ENCODE measurements around the gene AMBRA1.
A peak's percentile ranks its signal among the peaks of the same experiment; 100 is the strongest.

AMBRA1 gene

DNA sequence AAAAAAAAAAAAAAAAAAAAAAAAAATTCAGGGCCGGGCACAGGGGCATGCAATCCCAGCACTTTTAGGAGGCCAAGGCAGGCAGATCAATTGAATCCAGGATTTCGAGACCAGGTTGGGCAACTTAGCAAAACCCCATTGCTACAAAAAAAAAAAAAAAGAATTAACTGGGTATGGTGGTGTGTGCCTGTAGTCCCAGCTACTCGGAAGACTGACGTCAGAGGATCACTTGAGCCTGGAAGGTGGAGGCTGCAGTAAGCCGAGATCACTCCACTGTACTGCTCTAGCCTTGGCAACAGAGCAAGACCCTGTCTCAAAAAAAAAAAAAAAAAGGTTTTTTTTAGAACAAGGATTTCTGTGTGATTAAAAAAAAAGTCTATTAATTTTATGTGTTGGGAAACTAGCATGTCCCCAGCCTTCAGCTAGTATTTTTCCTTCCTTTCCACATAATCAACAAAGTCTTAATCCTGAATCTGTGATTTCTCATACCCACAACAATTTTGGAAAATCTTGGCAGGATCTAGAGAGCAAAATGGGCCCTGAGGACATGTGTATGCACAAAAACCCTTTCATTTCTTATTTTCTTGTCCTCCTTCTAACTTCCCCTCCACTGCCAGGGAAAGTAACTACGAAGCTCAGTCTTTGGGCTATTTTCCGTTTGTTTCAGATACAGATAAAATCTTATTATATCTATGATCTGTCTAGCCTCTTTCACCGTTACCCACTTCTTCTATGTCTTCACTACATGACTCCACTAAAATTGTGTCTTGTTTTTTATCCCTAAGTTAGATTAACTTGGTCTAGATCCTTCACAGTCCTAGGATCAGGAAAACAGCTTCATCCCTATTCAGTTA lies 5.7 kb upstream of the AMBRA1 start:
- ATAC-seq (ENCODE audit: low read depth) (no peak), DNase-seq (ENCODE audit: low spot score) (no peak)
- Histone ChIP-seq H3K36me3 (ENCODE audit: low read depth) (no peaks in the 10 kb centered on the region), H3K27me3 (ENCODE audit: insufficient read depth, poor library complexity, severe bottlenecking) (no peaks in the 10 kb centered on the region), H3K4me3 (ENCODE audit: severe bottlenecking) (no peak overlapping the region), H3K4me1 (ENCODE audit: insufficient read depth, poor library complexity, severe bottlenecking) (no peaks in the 10 kb centered on the region), H3K27ac (ENCODE audit: poor library complexity, severe bottlenecking) (no peak overlapping the region), H3K9me3 (ENCODE audit: severe bottlenecking) (no peaks in the 10 kb centered on the region)
- TF ChIP-seq, protein P1, sequence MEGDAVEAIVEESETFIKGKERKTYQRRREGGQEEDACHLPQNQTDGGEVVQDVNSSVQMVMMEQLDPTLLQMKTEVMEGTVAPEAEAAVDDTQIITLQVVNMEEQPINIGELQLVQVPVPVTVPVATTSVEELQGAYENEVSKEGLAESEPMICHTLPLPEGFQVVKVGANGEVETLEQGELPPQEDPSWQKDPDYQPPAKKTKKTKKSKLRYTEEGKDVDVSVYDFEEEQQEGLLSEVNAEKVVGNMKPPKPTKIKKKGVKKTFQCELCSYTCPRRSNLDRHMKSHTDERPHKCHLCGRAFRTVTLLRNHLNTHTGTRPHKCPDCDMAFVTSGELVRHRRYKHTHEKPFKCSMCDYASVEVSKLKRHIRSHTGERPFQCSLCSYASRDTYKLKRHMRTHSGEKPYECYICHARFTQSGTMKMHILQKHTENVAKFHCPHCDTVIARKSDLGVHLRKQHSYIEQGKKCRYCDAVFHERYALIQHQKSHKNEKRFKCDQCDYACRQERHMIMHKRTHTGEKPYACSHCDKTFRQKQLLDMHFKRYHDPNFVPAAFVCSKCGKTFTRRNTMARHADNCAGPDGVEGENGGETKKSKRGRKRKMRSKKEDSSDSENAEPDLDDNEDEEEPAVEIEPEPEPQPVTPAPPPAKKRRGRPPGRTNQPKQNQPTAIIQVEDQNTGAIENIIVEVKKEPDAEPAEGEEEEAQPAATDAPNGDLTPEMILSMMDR (IDR thresholded peaks at IDR 0.05; ENCODE audit: poor library complexity, severe bottlenecking): no peak

DNA sequence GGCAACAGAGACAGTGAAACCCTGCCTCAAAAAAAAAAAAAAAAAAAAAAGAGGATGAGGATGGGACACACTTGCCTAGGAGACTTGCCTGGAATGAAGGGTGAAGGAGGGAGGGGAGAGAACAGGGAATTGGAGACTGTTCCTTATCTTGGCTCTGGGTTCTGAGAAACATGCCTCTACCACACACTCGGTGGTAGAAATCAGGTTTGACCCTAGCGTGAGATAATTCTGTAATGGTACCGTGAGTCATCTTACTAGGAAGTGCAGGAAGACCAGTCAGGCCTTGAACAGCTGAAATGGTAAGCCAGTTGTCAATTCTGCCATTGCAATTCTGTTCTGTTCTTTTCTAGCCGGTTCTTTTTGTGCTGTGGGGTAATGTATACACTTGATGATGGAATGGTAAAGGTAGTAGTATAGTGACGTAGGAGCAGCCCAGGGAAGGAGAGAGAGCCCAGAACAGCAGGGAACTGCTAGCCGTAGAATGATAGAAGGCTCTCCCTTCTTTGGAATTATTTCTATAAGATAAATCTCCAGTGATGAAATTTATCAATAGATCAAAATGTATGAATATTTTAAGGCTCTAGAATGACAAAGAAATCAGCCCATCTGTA lies 3.9 kb upstream of the AMBRA1 start:
- H3K9me3 ChIP-seq (ENCODE audit: severe bottlenecking): no peaks in the 10 kb centered on the region
- ATAC-seq (ENCODE audit: low read depth) (no peak), DNase-seq (ENCODE audit: low spot score) (no peak)
- no peak overlapping the region for H3K27ac ChIP-seq (ENCODE audit: poor library complexity, severe bottlenecking)
- no peak overlapping the region for H3K4me3 ChIP-seq (ENCODE audit: severe bottlenecking)
- H3K4me1 ChIP-seq (ENCODE audit: insufficient read depth, poor library complexity, severe bottlenecking): peaks cover 8% of the 10 kb centered on the region
- H3K27me3 ChIP-seq (ENCODE audit: insufficient read depth, poor library complexity, severe bottlenecking): no peaks in the 10 kb centered on the region
- TF ChIP-seq, protein P1 (IDR thresholded peaks at IDR 0.05; ENCODE audit: poor library complexity, severe bottlenecking): no peak
- no peaks in the 10 kb centered on the region for H3K36me3 ChIP-seq (ENCODE audit: low read depth)

DNA sequence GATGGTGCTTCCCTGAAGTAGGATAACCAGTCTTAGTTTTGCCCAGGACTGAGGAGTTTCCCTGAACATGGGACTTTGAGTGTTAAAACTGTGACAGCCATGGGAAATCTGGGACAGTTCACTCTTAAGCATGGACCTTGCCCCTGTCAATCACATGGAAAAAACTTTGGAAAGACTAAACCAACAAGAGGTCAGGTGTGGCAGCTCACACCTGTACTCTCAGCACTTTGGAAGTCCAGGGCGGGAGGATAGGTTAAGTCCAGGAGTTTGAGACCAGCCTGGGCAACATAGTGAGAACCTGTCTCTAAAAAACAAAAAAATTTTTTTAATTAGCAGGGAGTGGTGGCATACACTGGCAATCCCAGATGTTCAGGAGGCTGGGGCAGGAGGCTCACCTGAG lies 3.3 kb upstream of the AMBRA1 start:
- H3K4me1 ChIP-seq (ENCODE audit: insufficient read depth, poor library complexity, severe bottlenecking): peaks cover 13% of the 10 kb centered on the region
- TF ChIP-seq, protein P1 (IDR thresholded peaks at IDR 0.05; ENCODE audit: poor library complexity, severe bottlenecking): no peak
- H3K27ac ChIP-seq (ENCODE audit: poor library complexity, severe bottlenecking): no peak overlapping the region
- H3K36me3 ChIP-seq (ENCODE audit: low read depth): no peaks in the 10 kb centered on the region
- H3K4me3 ChIP-seq (ENCODE audit: severe bottlenecking): no peak overlapping the region
- H3K9me3 ChIP-seq (ENCODE audit: severe bottlenecking): no peaks in the 10 kb centered on the region
- no peaks in the 10 kb centered on the region for H3K27me3 ChIP-seq (ENCODE audit: insufficient read depth, poor library complexity, severe bottlenecking)
- no peak for ATAC-seq (ENCODE audit: low read depth)
- DNase-seq (ENCODE audit: low spot score): no peak

DNA sequence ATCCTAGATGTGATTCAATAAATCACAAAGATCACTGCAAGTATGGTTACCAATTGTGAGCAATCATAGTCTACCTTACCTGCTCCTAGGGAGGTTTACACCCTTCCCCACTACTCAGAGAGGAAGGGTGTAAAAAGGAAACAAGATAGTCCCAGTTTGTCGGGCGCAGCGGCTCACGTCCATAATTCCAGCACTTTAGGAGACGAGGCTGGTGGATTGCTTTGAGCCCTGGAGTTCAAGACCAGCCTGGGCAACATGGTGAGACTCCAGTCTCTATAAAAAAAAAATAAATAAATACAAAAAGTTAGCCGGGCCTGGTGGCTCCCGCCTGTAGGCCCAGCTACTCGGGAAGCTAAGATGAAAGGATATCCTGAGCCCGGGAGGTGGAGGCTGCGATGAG lies 962 bp upstream of the AMBRA1 start:
- Histone ChIP-seq H3K4me3 (ENCODE audit: severe bottlenecking) (no peak overlapping the region), H3K9me3 (ENCODE audit: severe bottlenecking) (no peaks in the 10 kb centered on the region), H3K36me3 (ENCODE audit: low read depth) (no peaks in the 10 kb centered on the region), H3K27me3 (ENCODE audit: insufficient read depth, poor library complexity, severe bottlenecking) (no peaks in the 10 kb centered on the region), H3K4me1 (ENCODE audit: insufficient read depth, poor library complexity, severe bottlenecking) (peaks cover 18% of the 10 kb centered on the region), H3K27ac (ENCODE audit: poor library complexity, severe bottlenecking) (no peak overlapping the region)
- DNase-seq (ENCODE audit: low spot score): no peak
- no peak for ATAC-seq (ENCODE audit: low read depth)
- TF ChIP-seq, protein P1 (IDR thresholded peaks at IDR 0.05; ENCODE audit: poor library complexity, severe bottlenecking): no peak

DNA sequence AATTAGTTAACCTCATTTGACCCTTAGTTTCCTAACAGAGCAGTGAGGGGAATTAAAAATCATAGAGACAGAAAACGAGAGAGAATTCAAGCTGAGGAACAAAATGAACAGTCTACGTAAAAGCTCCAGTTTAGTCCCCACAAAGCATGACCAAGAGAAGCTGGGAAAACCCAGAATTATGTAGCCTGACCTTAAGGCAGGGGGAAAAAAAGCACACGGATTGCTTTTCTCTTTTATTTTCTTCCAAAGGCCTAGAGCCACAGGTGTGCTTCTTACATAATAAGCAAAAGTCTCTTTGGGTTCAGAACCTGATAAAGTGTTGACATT lies 514 bp upstream of the AMBRA1 start:
- DNase-seq (ENCODE audit: low spot score): no peak

More for the DNA sequence above, 514 bp upstream of the AMBRA1 start:
- ATAC-seq (ENCODE audit: low read depth): no peak
- H3K27me3 ChIP-seq (ENCODE audit: insufficient read depth, poor library complexity, severe bottlenecking): no peaks in the 10 kb centered on the region
- H3K4me1 ChIP-seq (ENCODE audit: insufficient read depth, poor library complexity, severe bottlenecking): peaks cover 18% of the 10 kb centered on the region
- peak overlapping the region; percentile 39 for H3K27ac ChIP-seq (ENCODE audit: poor library complexity, severe bottlenecking)
- no peaks in the 10 kb centered on the region for H3K9me3 ChIP-seq (ENCODE audit: severe bottlenecking)
- H3K4me3 ChIP-seq (ENCODE audit: severe bottlenecking): peak overlapping the region; percentile 82
- TF ChIP-seq, protein P1 (IDR thresholded peaks at IDR 0.05; ENCODE audit: poor library complexity, severe bottlenecking): no peak
- H3K36me3 ChIP-seq (ENCODE audit: low read depth): no peaks in the 10 kb centered on the region
